GM23338 (cell line): ENCODE measurements around the gene RET. TPM values are rescaled to one million over a fixed set of nuclear protein-coding genes. Genes with fewer than 3 reads are reported as not detected.

Source experiments
- ATAC-seq: fragments of 200-7000 bp; cut with Tn5 transposase; 3 replicates; pipeline ENCODE4 v1.9.1; 2020
- DNase-seq: peaks from one replicate; pipeline ENCODE4 v3.0.0-alpha.2; 2015; ENCODE audit warnings: low spot score
- H2AFZ ChIP-seq: fragments of 200-600 bp; sonication (generic); 2 replicates; pipeline ENCODE4 v1.8.0; 2016; ENCODE audit warnings: antibody characterized with exemption, mild to moderate bottlenecking, moderate library complexity
- H3F3A ChIP-seq: fragments of 200-600 bp; sonication (generic); replicated peaks from 2 replicates; pipeline ENCODE4 v1.8.0; 2017; ENCODE audit warnings: antibody characterized with exemption, mixed run types, low read depth
- H3K27ac ChIP-seq: fragments of 200-600 bp; sonication (generic); 2 replicates; pipeline ENCODE4 v1.6.1; 2016; ENCODE audit warnings: low read depth
- H3K27me3 ChIP-seq: fragments of 200-600 bp; sonication (generic); 2 replicates; pipeline ENCODE4 v1.8.0; 2016; ENCODE audit warnings: mild to moderate bottlenecking, mixed run types, moderate library complexity; ENCODE audit not compliant: insufficient read depth
- H3K36me3 ChIP-seq: fragments of 200-600 bp; sonication (generic); 2 replicates; pipeline ENCODE4 v1.8.0; 2016; ENCODE audit warnings: mild to moderate bottlenecking; ENCODE audit not compliant: insufficient read depth
- H3K4me1 ChIP-seq: fragments of 200-600 bp; sonication (generic); 2 replicates; pipeline ENCODE4 v1.8.0; 2016; ENCODE audit warnings: mild to moderate bottlenecking, moderate library complexity; ENCODE audit not compliant: insufficient read depth
- H3K4me2 ChIP-seq: fragments of 200-600 bp; sonication (generic); 2 replicates; pipeline ENCODE4 v1.7.1; 2017; ENCODE audit warnings: mixed run types
- H3K4me3 ChIP-seq: fragments of 200-600 bp; sonication (generic); 2 replicates; pipeline ENCODE4 v1.6.1; 2016; ENCODE audit warnings: mixed run types
- H3K79me2 ChIP-seq: fragments of 200-600 bp; sonication (generic); replicated peaks from 2 replicates; pipeline ENCODE4 v1.8.0; 2017; ENCODE audit warnings: mild to moderate bottlenecking; ENCODE audit not compliant: insufficient read depth
- H3K9me2 ChIP-seq: fragments of 200-600 bp; sonication (generic); 2 replicates; pipeline ENCODE4 v1.8.0; 2017; ENCODE audit not compliant: insufficient read depth
- H4K20me1 ChIP-seq: fragments of 200-600 bp; sonication (generic); replicated peaks from 2 replicates; pipeline ENCODE4 v1.8.0; 2017; ENCODE audit warnings: mild to moderate bottlenecking; ENCODE audit not compliant: insufficient read depth
- H3K27ac Mint-ChIP-seq: 2 replicates; pipeline ENCODE4 v1.8.0; 2020; ENCODE audit warnings: inconsistent platforms, mild to moderate bottlenecking, moderate library complexity, mixed read lengths
- H3K27me3 Mint-ChIP-seq: 3 replicates; pipeline ENCODE4 v1.8.0; 2022; ENCODE audit warnings: low read depth, mild to moderate bottlenecking, moderate library complexity, mixed read lengths, inconsistent platforms; ENCODE audit not compliant: insufficient read depth, poor library complexity
- H3K36me3 Mint-ChIP-seq: 3 replicates; pipeline ENCODE4 v1.8.0; 2021; ENCODE audit warnings: low read depth, mild to moderate bottlenecking, inconsistent platforms, moderate library complexity, mixed read lengths
- H3K4me1 Mint-ChIP-seq: 3 replicates; pipeline ENCODE4 v1.8.0; 2020; ENCODE audit warnings: mild to moderate bottlenecking, inconsistent platforms, mixed read lengths
- H3K4me3 Mint-ChIP-seq: 3 replicates; pipeline ENCODE4 v1.8.0; 2021; ENCODE audit warnings: moderate library complexity, mild to moderate bottlenecking, inconsistent platforms, mixed read lengths
- H3K9me3 Mint-ChIP-seq: 3 replicates; pipeline ENCODE4 v1.8.0; 2020; ENCODE audit warnings: moderate library complexity, mild to moderate bottlenecking, inconsistent platforms, mixed read lengths
- CREB1 ChIP-seq: fragments of 250-450 bp; sonication (Bioruptor Pico); IDR thresholded peaks from 2 replicates; pipeline ENCODE4 v1.5.0; 2020; ENCODE audit warnings: low read depth, mild to moderate bottlenecking, moderate library complexity
- CTCF ChIP-seq, 2 experiments: fragments of 200-600 bp in 1 of 2; sonication (generic) in 1 of 2; conservative IDR thresholded peaks; 2 replicates each; pipeline versions ENCODE4 v1.5.1 to v1.6.1; 2016 to 2017; ENCODE audit warnings: antibody characterized with exemption in 2 of 2, low read depth in 2 of 2, mild to moderate bottlenecking in 2 of 2, moderate library complexity in 1 of 2
- ETS1 ChIP-seq: IDR thresholded peaks from 2 replicates; pipeline ENCODE4 v1.6.1; 2016; ENCODE audit warnings: antibody characterized with exemption
- EZH2 ChIP-seq: fragments of 200-600 bp; sonication (generic); IDR thresholded peaks from one replicate; pipeline ENCODE4 v1.8.0; 2017; ENCODE audit warnings: antibody characterized with exemption, mild to moderate bottlenecking, low read depth; ENCODE audit not compliant: unreplicated experiment
- EZH2phosphoT487 ChIP-seq: fragments of 200-600 bp; sonication (generic); IDR thresholded peaks from one replicate; pipeline ENCODE4 v1.8.1; 2018; ENCODE audit warnings: antibody characterized with exemption; ENCODE audit not compliant: unreplicated experiment
- JUNB ChIP-seq: IDR thresholded peaks from one replicate; pipeline ENCODE4 v1.6.1; 2016; ENCODE audit warnings: antibody characterized with exemption; ENCODE audit not compliant: unreplicated experiment
- NANOG ChIP-seq: IDR thresholded peaks from 2 replicates; pipeline ENCODE4 v1.6.1; 2016; ENCODE audit warnings: antibody characterized with exemption, borderline replicate concordance
- POLR2AphosphoS5 ChIP-seq: IDR thresholded peaks from 2 replicates; pipeline ENCODE4 v1.6.1; 2016; ENCODE audit warnings: antibody characterized with exemption, low read depth
- STAT1 ChIP-seq: IDR thresholded peaks from one replicate; pipeline ENCODE4 v1.6.1; 2016; ENCODE audit warnings: antibody characterized with exemption; ENCODE audit not compliant: unreplicated experiment
- ZNF114 ChIP-seq: fragments of 250-450 bp; sonication (Bioruptor Pico); IDR thresholded peaks from 2 replicates; pipeline ENCODE4 v1.5.0; 2020; ENCODE audit warnings: mild to moderate bottlenecking, moderate library complexity
- ZNF331 ChIP-seq: fragments of 250-450 bp; sonication (Bioruptor Pico); IDR thresholded peaks from 2 replicates; pipeline ENCODE4 v1.5.0; 2020; ENCODE audit warnings: low read depth, mild to moderate bottlenecking, moderate library complexity
- ZNF462 ChIP-seq: fragments of 250-450 bp; sonication (Bioruptor Pico); IDR thresholded peaks from 2 replicates; pipeline ENCODE4 v1.5.0; 2020; ENCODE audit warnings: mild to moderate bottlenecking, moderate library complexity
- polyA plus RNA-seq: library from polyadenylated mRNA; unstranded; fragments of >200 nt; fragmentation: Nextera tagmentation; extraction: Ambion mirVana; gene quantifications from 2 replicates; pipeline ENCODE4 v1.2.1, GENCODE V29; 2016
- total RNA-seq: library from RNA; depleted of rRNA; stranded (reverse); fragments of >200 nt; shearing (Covaris generic); gene quantifications from 2 replicates; pipeline ENCODE4 v1.2.3, GENCODE V29; 2014
- TF ChIP-seq, protein P1 (sequence below): IDR thresholded peaks from one replicate; pipeline ENCODE4 v1.6.1; 2018; ENCODE audit warnings: antibody characterized with exemption; ENCODE audit not compliant: unreplicated experiment

The RET gene
- total and polyA plus RNA-seq, 2 experiments from 2014 or later: 5.5 to 9.8 TPM

DNA sequence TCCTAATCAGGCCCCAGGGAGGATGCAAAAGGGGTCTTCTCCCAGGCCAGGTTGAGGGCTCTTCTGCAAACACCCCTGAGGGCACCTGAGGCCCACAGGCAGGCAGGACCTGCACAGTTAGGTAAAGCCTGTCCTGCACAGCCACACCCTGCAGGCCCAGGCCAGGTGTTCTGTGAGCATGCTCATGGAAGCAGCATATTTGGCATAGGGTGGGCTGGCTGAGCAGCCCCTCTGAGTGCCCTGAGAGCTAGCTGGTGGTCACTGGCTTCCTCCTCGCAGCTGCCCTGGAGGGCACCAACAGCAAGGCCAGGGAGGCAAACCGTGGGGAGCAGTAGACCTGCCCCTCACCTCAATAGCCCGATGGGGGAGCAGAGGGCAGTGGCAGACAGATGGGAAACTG, 3.7 kb upstream of the RET start (continued):
- TF ChIP-seq ZNF331 (CRISPR knock-in tag) (no peak), CTCF (conservative IDR thresholded peaks at IDR 0.05; ENCODE audit: low read depth in 2 of 2) (no peak), CREB1 (CRISPR knock-in tag) (no peak), ZNF114 (CRISPR knock-in tag) (no peak), EZH2phosphoT487 (no peak), STAT1 (no peak), ETS1 (no peak), JUNB (no peak), NANOG (no peak), POLR2AphosphoS5 (no peak)
- TF ChIP-seq, protein P1, sequence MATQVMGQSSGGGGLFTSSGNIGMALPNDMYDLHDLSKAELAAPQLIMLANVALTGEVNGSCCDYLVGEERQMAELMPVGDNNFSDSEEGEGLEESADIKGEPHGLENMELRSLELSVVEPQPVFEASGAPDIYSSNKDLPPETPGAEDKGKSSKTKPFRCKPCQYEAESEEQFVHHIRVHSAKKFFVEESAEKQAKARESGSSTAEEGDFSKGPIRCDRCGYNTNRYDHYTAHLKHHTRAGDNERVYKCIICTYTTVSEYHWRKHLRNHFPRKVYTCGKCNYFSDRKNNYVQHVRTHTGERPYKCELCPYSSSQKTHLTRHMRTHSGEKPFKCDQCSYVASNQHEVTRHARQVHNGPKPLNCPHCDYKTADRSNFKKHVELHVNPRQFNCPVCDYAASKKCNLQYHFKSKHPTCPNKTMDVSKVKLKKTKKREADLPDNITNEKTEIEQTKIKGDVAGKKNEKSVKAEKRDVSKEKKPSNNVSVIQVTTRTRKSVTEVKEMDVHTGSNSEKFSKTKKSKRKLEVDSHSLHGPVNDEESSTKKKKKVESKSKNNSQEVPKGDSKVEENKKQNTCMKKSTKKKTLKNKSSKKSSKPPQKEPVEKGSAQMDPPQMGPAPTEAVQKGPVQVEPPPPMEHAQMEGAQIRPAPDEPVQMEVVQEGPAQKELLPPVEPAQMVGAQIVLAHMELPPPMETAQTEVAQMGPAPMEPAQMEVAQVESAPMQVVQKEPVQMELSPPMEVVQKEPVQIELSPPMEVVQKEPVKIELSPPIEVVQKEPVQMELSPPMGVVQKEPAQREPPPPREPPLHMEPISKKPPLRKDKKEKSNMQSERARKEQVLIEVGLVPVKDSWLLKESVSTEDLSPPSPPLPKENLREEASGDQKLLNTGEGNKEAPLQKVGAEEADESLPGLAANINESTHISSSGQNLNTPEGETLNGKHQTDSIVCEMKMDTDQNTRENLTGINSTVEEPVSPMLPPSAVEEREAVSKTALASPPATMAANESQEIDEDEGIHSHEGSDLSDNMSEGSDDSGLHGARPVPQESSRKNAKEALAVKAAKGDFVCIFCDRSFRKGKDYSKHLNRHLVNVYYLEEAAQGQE: no peak

GRCh38 chr10:43073721-43074120, 3.1 kb upstream of the RET start:
- Histone ChIP-seq H3K27ac (no peak overlapping the region), H4K20me1 (peaks cover 6% of the 10 kb centered on the region; the same call in 1 of the 2 replicates), H3K4me2 (no peak overlapping the region), H3K36me3 (no peaks in the 10 kb centered on the region), H3F3A (no peaks in the 10 kb centered on the region), H3K4me1 (peaks cover 6% of the 10 kb centered on the region), H3K4me3 (no peak overlapping the region), H3K9me2 (no peaks in the 10 kb centered on the region), H3K27me3 (peaks cover 33% of the 10 kb centered on the region), H2AFZ (no peak overlapping the region), H3K79me2 (no peaks in the 10 kb centered on the region)
- H3K36me3 Mint-ChIP-seq: no peaks in the 10 kb centered on the region
- ATAC-seq: no peak
- DNase-seq: no peak
- H3K27ac Mint-ChIP-seq: no peak overlapping the region
- H3K4me1 Mint-ChIP-seq: peaks cover 6% of the 10 kb centered on the region
- H3K27me3 Mint-ChIP-seq: peaks cover 35% of the 10 kb centered on the region
- no peaks in the 10 kb centered on the region; the same call in 2 of the 3 replicates for H3K9me3 Mint-ChIP-seq
- H3K4me3 Mint-ChIP-seq: no peak overlapping the region
- TF ChIP-seq ZNF462 (CRISPR knock-in tag): no peak
- TF ChIP-seq NANOG: no peak
- no peak for TF ChIP-seq ZNF114 (CRISPR knock-in tag)
- no peak for TF ChIP-seq EZH2
- no peak for TF ChIP-seq JUNB
